K562 (cell line): ENCODE data around the gene OR1I1. TPM values are rescaled to one million over a fixed set of nuclear protein-coding genes. Genes with fewer than 3 reads are reported as not detected.
"Not testable (repeated sequence)": the region's sequence is repeated elsewhere in the genome, so short reads cannot be mapped to it uniquely, and the experiment has no call there.

Experiments used
- ATAC-seq: fragments of 200-7000 bp; cut with Tn5 transposase; 3 replicates; pipeline ENCODE4 v1.9.1; 2020; ENCODE audit warnings: moderate library complexity
- BruUV-seq: library from RNA; stranded (reverse); fragments of 400-500 nt; replicated peaks from 2 replicates; lab custom pipeline; 2021; lab: Mats Ljungman, UMichigan
- CTCF ChIA-PET: fragments of 300-600 bp; formaldehyde crosslinking; extraction: SDS; loops from one replicate; lab custom pipeline; 2021; ENCODE audit warnings: low intra/inter-chr PET ratio; lab: Yijun Ruan, JAX
- POLR2A ChIA-PET: fragments of 300-600, 350-650 bp; sonication (Branson Sonifier 250); formaldehyde crosslinking; extraction: SDS; loops from one replicate; lab custom pipeline; 2021; ENCODE audit warnings: antibody characterized with exemption, inconsistent platforms; lab: Yijun Ruan, JAX
- DNase-seq, 4 experiments: peaks; one replicate each; pipeline versions ENCODE4 v3.0.0 to v3.0.0-alpha.2; 2011 to 2018; ENCODE audit warnings: low spot score in 3 of 4, mixed read lengths in 3 of 4; ENCODE audit errors: extremely low read depth in 1 of 4
- FAIRE-seq: peaks from 2 replicates; lab custom pipeline; 2011; peaks lifted over from hg19 to GRCh38; lab: Jason Lieb, UNC
- H2AFZ ChIP-seq: 2 replicates; pipeline ENCODE4 v1.6.0; 2011; ENCODE audit warnings: low read depth, low read length, control low read depth, inconsistent platforms
- H3K27ac ChIP-seq: fragments of 200-600 bp; 3 replicates; pipeline ENCODE4 v1.8.0; 2011; ENCODE audit warnings: low read depth, mild to moderate bottlenecking, control low read depth, inconsistent platforms, low read length, moderate library complexity, mixed read lengths; ENCODE audit errors: extremely low read depth
- H3K27me3 ChIP-seq, 2 experiments: fragments of 300-600 bp in 1 of 2; 2 replicates in 1 of 2; 3 replicates in 1 of 2; pipeline versions ENCODE4 v1.6.0 to v1.8.0; 2011; ENCODE audit warnings: inconsistent platforms in 2 of 2, low read length in 2 of 2, mild to moderate bottlenecking in 1 of 2, mixed read lengths in 1 of 2, moderate library complexity in 1 of 2; ENCODE audit not compliant: control insufficient read depth in 2 of 2, insufficient read depth in 2 of 2
- H3K36me3 ChIP-seq: fragments of 300-600 bp; 3 replicates; pipeline ENCODE4 v1.8.0; 2011; ENCODE audit warnings: mild to moderate bottlenecking, low read length, inconsistent platforms; ENCODE audit not compliant: control insufficient read depth, insufficient read depth
- H3K4me1 ChIP-seq, 2 experiments: fragments of 200-600 bp in 1 of 2; replicated peaks in 1 of 2; 2 replicates in 1 of 2; 3 replicates in 1 of 2; pipeline versions ENCODE4 v1.5.1 to v1.8.0; 2011; ENCODE audit warnings: inconsistent platforms in 2 of 2, low read length in 2 of 2, mild to moderate bottlenecking in 1 of 2, mixed read lengths in 1 of 2, moderate library complexity in 1 of 2; ENCODE audit not compliant: control insufficient read depth in 2 of 2, insufficient read depth in 2 of 2
- H3K4me2 ChIP-seq: 2 replicates; pipeline ENCODE4 v1.6.1; 2011; ENCODE audit warnings: low read length, control low read depth, inconsistent platforms, mixed read lengths; ENCODE audit not compliant: insufficient read depth
- H3K4me3 ChIP-seq: fragments of 200-600 bp; sonication (generic), shearing (Covaris generic); 2 replicates; pipeline ENCODE4 v1.5.1; 2016; ENCODE audit warnings: control low read depth, inconsistent platforms
- H3K79me2 ChIP-seq: fragments of 200-600 bp; 3 replicates; pipeline ENCODE4 v1.8.0; 2011; ENCODE audit warnings: low read length, inconsistent platforms; ENCODE audit not compliant: control insufficient read depth, insufficient read depth
- H3K9ac ChIP-seq, 2 experiments: 2 replicates each; pipeline versions ENCODE4 v1.6.0 to v1.6.1; 2011; ENCODE audit warnings: low read depth in 2 of 2, low read length in 2 of 2, control low read depth in 1 of 2, inconsistent platforms in 1 of 2, mild to moderate bottlenecking in 1 of 2, mixed read lengths in 1 of 2; ENCODE audit not compliant: insufficient read depth in 1 of 2
- H3K9me1 ChIP-seq: one replicate; pipeline ENCODE4 v1.6.0; 2011; ENCODE audit warnings: inconsistent platforms, mild to moderate bottlenecking, low read length, moderate library complexity; ENCODE audit not compliant: control insufficient read depth, insufficient read depth
- H3K9me3 ChIP-seq: replicated peaks from 2 replicates; pipeline ENCODE4 v1.5.1; 2011; ENCODE audit warnings: low read depth, low read length, inconsistent platforms; ENCODE audit not compliant: control insufficient read depth, insufficient read depth
- H4K20me1 ChIP-seq: replicated peaks from 2 replicates; pipeline ENCODE4 v1.6.1; 2011; ENCODE audit warnings: low read length, inconsistent platforms, mixed read lengths; ENCODE audit not compliant: control insufficient read depth, insufficient read depth
- MAFK ChIP-seq: IDR thresholded peaks from 2 replicates; pipeline ENCODE4 v1.6.1; 2011; ENCODE audit warnings: low read length, improper control_type of control experiment
- POLR3G ChIP-seq: IDR thresholded peaks from 2 replicates; pipeline ENCODE4 v1.6.1; 2011; ENCODE audit not compliant: insufficient read length, insufficient replicate concordance; ENCODE audit errors: extremely low read depth
- WGBS: fragments of 100-300 bp; shearing (Covaris generic); methylation state at CpG from one replicate; pipeline ENCODE4 v1.1.6; 2016; ENCODE audit warnings: low coverage, mixed read lengths; ENCODE audit not compliant: insufficient coverage; ENCODE audit errors: missing lambda C conversion rate; 5-methylcytosine and 5-hydroxymethylcytosine counted together
- in situ Hi-C: fragments of 300-500 bp; cut with MboI; formaldehyde crosslinking; loops from 4 replicates; pipeline ENCODE4 v1.15.0; 2018; ENCODE audit warnings: inconsistent platforms, mixed read lengths
- intact Hi-C: fragments of 100-400 bp; cut with micrococcal nuclease; formaldehyde crosslinking; loops from 2 replicates; pipeline ENCODE4 v1.14.2; 2022
- polyA plus RNA-seq, 8 experiments: library from polyadenylated mRNA; depleted of rRNA in 4 of 8; stranded (reverse) in 5 of 8; unstranded in 3 of 8; fragments of >200 nt; fragmentation: Nextera tagmentation in 2 of 8; fragmentation: Illumina TruSeq in 1 of 8; extraction: Ambion mirVana in 2 of 8; extraction: Trizol in 1 of 8; gene quantifications; 2 replicates each; pipeline versions ENCODE4 v1.2.1 to v1.2.3, GENCODE V29; 2011 to 2014; ENCODE audit warnings: inconsistent platforms in 1 of 8, missing spikeins in 1 of 8
- total RNA-seq, 7 experiments: library from RNA; depleted of rRNA in 6 of 7; stranded (reverse); fragments of >200 nt in 6 of 7; fragmentation: Illumina TruSeq in 2 of 7; extraction: Trizol in 2 of 7; gene quantifications; 2 replicates each; pipeline versions ENCODE4 v1.2.1 to v1.2.3, GENCODE V29; 2011 to 2021; ENCODE audit warnings: low replicate concordance in 1 of 7

The OR1I1 gene
- total and polyA plus RNA-seq, 9 of the 15 experiments (the other 6 are each of a cell fraction or from before 2014, with no cell fraction given) = not detected

DNA sequence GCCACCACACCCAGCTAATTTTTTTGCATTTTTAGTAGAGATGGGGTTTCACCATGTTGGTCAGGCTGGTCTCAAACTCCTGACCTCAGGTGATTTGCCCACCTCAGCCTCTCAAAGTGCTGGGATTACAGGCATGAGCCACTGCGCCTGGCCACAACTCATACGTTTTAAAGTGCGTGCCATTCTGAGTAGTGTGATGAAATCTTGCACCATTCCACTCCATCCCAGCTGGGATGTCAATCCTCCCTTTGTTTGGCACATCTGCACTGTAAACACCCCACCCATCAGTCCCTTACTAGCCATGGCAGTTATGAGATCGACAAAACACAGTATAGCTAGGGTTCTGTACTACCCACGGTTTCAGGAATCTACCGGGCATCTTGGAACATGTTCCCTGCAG, 16.0 kb downstream of the OR1I1 start:
- POLR2A ChIA-PET = interaction anchor here (0.8 to 0.9 kb wide), 2 partner anchors 15 to 28 kb away, joined by 3 to 4 read pairs; a partner anchor contains a TSS
- intact Hi-C loops = not testable (repeated sequence)

DNA sequence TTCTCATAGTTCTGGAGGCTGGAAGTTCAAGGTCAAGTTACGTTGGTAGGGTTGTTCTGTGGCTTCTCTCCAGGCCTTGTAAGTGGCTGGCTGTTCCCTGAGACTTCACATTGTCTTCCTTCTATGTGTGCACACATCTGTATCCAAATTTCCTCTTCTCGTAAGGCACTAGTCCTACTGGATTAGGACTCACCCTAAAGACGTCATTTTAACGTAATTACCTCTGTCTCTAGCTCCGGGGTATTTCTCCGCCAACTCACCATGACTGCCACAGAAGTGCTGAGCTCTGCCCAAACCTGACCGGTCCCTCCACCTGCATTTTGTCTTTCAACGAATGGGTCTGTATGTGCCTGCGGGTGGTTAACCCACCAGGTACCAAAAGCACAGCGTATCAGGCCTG, 16.4 kb downstream of the OR1I1 start:
- DNase-seq (no peak), FAIRE-seq (no peak)
- Histone ChIP-seq H3K9me3 (no peaks in the 10 kb centered on the region; the same call in none of the 2 replicates), H3K27ac (no peak overlapping the region)
- intact Hi-C loops = no loop called here
- no TSS peak for BruUV-seq
- POLR2A ChIA-PET = interaction anchor here (0.8 to 0.9 kb wide), 2 partner anchors 15 to 27 kb away, joined by 3 to 4 read pairs; a partner anchor contains a TSS
- no peak for TF ChIP-seq MAFK
- no peak for TF ChIP-seq POLR3G
- TF ChIP-seq, all 486 proteins: peak for 0
- Histone ChIP-seq H4K20me1 (no peaks in the 10 kb centered on the region), H3K4me3 (no peak overlapping the region), H3K36me3 (no peaks in the 10 kb centered on the region), H3K27me3 (peaks cover 0 to 16% of the 10 kb centered on the region in 2 experiments; a peak in 2 of 5 replicates), H3K4me1 (no peaks in the 10 kb centered on the region), H2AFZ (no peak overlapping the region), H3K4me2 (no peak overlapping the region), H3K9ac (no peak overlapping the region), H3K9me1 (no peaks in the 10 kb centered on the region), H3K79me2 (no peaks in the 10 kb centered on the region)
- 4% methylated on average over 10 of the region's 10 CpGs for WGBS
- ATAC-seq = no peak
- in situ Hi-C loops = loop anchor here (10.0 kb wide), 1 partner anchor 456 kb away; no protein-coding TSS in a partner anchor
- CTCF ChIA-PET = no interaction called here

More for the DNA sequence above, 16.0 kb downstream of the OR1I1 start:
- DNase-seq, ATAC-seq, H3K9me1 ChIP-seq, H3K36me3 ChIP-seq, H3K27ac ChIP-seq, H3K9me3 ChIP-seq, H3K4me2 ChIP-seq, CTCF ChIA-PET, H3K79me2 ChIP-seq, BruUV-seq, FAIRE-seq, H3K4me3 ChIP-seq, H3K9ac ChIP-seq, H4K20me1 ChIP-seq, H2AFZ ChIP-seq, H3K4me1 ChIP-seq: not testable (repeated sequence)
- peaks cover 0 to 16% of the 10 kb centered on the region in 2 experiments; a peak in 2 of 5 replicates for H3K27me3 ChIP-seq
- in situ Hi-C loops = loop anchor here (10.0 kb wide), 1 partner anchor 457 kb away; no protein-coding TSS in a partner anchor
- WGBS = 4% methylated on average over 6 of the region's 6 CpGs
